Urinary bladder (tissue), 4 donors: ENCODE measurements around the gene ZBTB8OS. TPM values are rescaled to one million over a fixed set of nuclear protein-coding genes. Genes with fewer than 3 reads are reported as not detected.

Experiments used
- DNase-seq: peaks from one replicate; pipeline ENCODE4 v3.0.0-alpha.2; 2015; ENCODE audit errors: extremely low spot score
- H3K27ac ChIP-seq: one replicate; pipeline ENCODE4 v1.5.1; 2013; ENCODE audit warnings: low read depth, mild to moderate bottlenecking, moderate library complexity
- H3K36me3 ChIP-seq: one replicate; pipeline ENCODE4 v1.6.1; 2013; ENCODE audit warnings: mild to moderate bottlenecking, moderate library complexity; ENCODE audit not compliant: insufficient read depth
- H3K4me1 ChIP-seq: one replicate; pipeline ENCODE4 v1.6.1; 2013; ENCODE audit warnings: mild to moderate bottlenecking, moderate library complexity; ENCODE audit not compliant: insufficient read depth
- H3K4me3 ChIP-seq: one replicate; pipeline ENCODE4 v1.5.1; 2013; ENCODE audit warnings: low read depth, low read length
- WGBS: extraction: QIAGEN DNeasy Blood & Tissue Kit; methylation state at CpG from one replicate; pipeline ENCODE4 v1.1.7; 2013; 5-methylcytosine and 5-hydroxymethylcytosine counted together
- polyA plus RNA-seq: library from polyadenylated mRNA; stranded (reverse); fragments of 200-250 nt; gene quantifications from one replicate; pipeline ENCODE4 v1.2.3, GENCODE V29; 2013
- small RNA-seq: library from RNA; depleted of rRNA; stranded (forward); fragments of <200 nt; gene quantifications from one replicate; pipeline ENCODE3, GENCODE V24; 2014
- total RNA-seq: library from RNA; depleted of rRNA; stranded (reverse); fragments of >200 nt; gene quantifications from one replicate; pipeline ENCODE4 v1.2.3, GENCODE V29; 2014
- donor health status: healthy with polysubstance abuse.
- donor health status: healthy.

ZBTB8OS gene
- total and polyA plus RNA-seq, 2 donors: 33.9 to 37.4 TPM

DNA sequence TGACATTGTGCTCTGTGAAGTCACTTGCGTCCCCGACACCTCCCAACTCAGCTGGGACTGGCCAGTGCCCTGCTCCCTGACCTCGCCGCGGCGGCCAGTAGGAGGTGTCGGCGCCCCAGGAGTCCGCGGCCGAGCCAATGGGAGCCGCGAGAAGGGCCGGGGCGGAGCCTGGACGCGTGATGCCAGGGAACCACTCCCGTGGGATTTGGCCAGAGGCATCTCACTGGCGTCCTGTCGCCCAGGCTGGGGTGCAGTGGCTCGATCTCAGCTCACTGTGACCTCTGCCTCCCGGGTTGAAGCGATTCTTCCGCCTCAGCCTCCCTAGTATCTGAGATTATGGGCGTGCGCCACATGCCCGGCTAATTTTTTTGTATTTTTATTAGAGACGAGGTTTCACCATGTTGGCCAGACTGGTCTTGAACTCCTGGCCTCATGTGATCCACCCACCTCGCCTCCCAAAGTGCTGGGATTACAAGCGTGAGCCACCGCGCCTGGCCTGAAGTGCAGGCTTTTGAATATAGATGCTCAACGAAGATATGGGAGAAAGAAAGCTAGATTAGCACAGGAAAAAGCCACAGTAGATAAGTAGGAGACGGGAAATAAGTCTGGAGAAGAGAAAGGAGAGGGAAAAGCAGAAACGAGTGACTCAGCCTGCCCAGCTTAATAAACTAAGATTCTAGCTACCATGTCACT is 38.0 kb downstream of the ZBTB8OS start:
- 4% methylated on average over 35 of the region's 35 CpGs for WGBS
- H3K4me3 ChIP-seq: peak overlapping the region; percentile 21
- no peak overlapping the region for H3K27ac ChIP-seq
- DNase-seq: no peak
- no peaks in the 10 kb centered on the region for H3K36me3 ChIP-seq
- no peaks in the 10 kb centered on the region for H3K4me1 ChIP-seq

DNA sequence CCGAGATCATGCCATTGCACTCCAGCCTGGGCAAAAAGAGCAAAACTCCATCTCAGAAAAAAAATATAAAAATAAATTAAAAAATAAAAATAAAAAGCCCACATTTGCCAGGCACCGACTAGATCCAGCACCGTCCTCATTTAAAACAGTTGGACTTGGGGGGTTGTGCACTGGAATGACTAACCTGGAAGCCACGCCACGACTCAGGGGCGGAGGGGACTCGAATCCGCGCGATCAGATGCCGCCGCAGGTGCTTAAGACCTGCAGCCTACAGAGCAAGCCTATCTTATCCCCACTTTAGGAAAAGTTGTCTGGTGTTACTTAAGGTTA is 38.5 kb downstream of the ZBTB8OS start:
- DNase-seq: no peak
- 13% methylated on average over 12 of the region's 12 CpGs for WGBS
- H3K36me3 ChIP-seq: no peaks in the 10 kb centered on the region
- peak overlapping the region; percentile 21 for H3K4me3 ChIP-seq
- no peaks in the 10 kb centered on the region for H3K4me1 ChIP-seq
- no peak overlapping the region for H3K27ac ChIP-seq

DNA sequence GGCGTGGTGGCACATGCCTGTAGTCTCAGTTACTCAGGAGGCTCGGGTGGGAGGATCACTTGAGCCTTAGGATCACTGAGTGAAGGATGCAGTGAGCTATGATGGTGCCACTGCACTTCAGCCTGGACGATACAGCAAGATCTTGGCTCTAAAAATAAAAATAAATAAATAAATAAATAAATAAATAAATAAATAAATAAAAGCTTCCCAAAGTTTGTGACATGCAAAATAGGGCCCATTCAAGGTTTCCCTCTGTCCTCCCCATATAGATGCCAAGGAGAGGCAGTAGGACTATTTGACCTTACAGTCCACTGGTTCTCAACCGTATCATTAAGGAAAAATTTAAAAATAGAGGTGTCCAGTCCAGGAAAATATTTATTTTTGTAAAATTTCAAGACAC is 41.2 kb downstream of the ZBTB8OS start:
- H3K4me3 ChIP-seq: no peak overlapping the region
- no peak for DNase-seq
- no peaks in the 10 kb centered on the region for H3K4me1 ChIP-seq
- 87% methylated on average over 4 of the region's 4 CpGs for WGBS
- no peak overlapping the region for H3K27ac ChIP-seq
- no peaks in the 10 kb centered on the region for H3K36me3 ChIP-seq

DNA sequence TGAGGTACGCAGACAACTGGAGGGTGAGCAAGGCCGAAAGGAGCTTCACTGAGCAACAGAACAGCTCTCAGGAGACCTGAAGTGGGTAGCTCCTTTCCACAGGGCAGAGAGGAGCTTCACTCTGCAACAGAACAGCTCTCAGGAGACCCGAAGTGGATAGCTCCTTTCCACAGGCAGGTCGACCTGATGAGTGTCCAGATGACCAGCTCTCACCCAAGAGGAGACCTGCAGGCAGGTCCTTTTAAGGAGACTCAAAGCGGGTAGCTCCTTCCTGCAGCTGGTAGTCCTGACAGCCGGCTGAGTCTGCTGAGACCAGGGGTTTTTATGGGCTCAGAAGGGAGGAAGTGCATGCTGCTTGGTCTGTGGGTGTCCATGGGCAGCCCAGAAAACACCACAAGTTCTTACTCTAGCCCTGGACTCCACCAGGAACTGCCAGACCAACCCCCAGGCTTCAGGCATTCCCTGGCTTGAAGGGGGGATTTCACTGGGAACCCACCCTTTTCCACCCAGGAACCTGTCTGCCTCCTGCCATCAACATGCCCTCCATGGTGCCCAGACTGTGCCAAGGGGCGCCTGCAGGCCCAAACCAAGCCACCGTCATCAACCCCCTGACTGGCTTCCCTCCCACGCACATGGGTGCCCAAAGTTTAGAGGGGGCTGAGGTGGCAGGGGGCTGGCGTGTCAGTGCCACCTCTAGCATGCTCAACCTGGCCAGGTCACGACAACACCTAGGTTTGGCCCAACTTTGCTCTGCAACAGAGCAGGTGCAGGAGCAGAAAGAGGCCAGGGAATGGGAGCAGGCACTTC is 43.6 kb downstream of the ZBTB8OS start:
- H3K36me3 ChIP-seq: no peaks in the 10 kb centered on the region
- no peaks in the 10 kb centered on the region for H3K4me1 ChIP-seq
- no peak overlapping the region for H3K4me3 ChIP-seq
- no peak overlapping the region for H3K27ac ChIP-seq
- DNase-seq: no peak
- 93% methylated on average over 11 of the region's 11 CpGs for WGBS

GRCh38 chr1:32605711-32606424 is 44.5 kb downstream of the ZBTB8OS start:
- Histone ChIP-seq H3K4me1 (no peaks in the 10 kb centered on the region), H3K36me3 (no peaks in the 10 kb centered on the region), H3K4me3 (no peak overlapping the region), H3K27ac (no peak overlapping the region)
- no peak for DNase-seq
- 92% methylated on average over 17 of the region's 17 CpGs for WGBS

GRCh38 chr1:32600034-32600433 is 50.3 kb downstream of the ZBTB8OS start:
- no peak for DNase-seq
- H3K4me1 ChIP-seq: no peaks in the 10 kb centered on the region
- no peaks in the 10 kb centered on the region for H3K36me3 ChIP-seq
- H3K27ac ChIP-seq: no peak overlapping the region
- WGBS: 84% methylated on average over 2 of the region's 2 CpGs
- no peak overlapping the region for H3K4me3 ChIP-seq

DNA sequence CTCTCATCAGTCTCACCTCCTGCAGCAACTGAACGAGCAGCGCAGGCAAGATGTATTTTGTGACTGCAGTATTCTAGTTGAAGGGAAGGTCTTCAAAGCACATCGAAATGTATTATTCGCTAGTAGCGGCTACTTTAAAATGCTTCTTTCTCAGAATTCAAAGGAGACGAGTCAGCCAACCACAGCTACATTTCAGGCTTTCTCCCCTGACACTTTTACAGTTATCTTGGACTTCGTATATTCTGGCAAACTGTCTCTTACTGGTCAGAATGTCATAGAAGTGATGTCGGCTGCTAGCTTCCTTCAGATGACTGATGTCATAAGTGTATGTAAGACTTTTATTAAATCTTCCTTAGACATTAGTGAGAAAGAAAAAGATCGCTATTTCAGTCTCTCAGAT is 57.4 kb downstream of the ZBTB8OS start:
- H3K4me3 ChIP-seq: no peak overlapping the region
- H3K36me3 ChIP-seq: no peaks in the 10 kb centered on the region
- no peaks in the 10 kb centered on the region for H3K4me1 ChIP-seq
- H3K27ac ChIP-seq: no peak overlapping the region
- no peak for DNase-seq
- WGBS: 89% methylated on average over 9 of the region's 9 CpGs

GRCh38 chr1:32580348-32581017 is 69.9 kb downstream of the ZBTB8OS start:
- no peak overlapping the region for H3K27ac ChIP-seq
- DNase-seq: no peak
- H3K36me3 ChIP-seq: no peaks in the 10 kb centered on the region
- no peak overlapping the region for H3K4me3 ChIP-seq
- H3K4me1 ChIP-seq: no peaks in the 10 kb centered on the region
- WGBS: 76% methylated on average over 10 of the region's 10 CpGs

Small RNAs within 50 kb of the gene (small RNA-seq; reads per million reads assigned to genes)
- gene RF00019: not detected

Other genes with a start within 250 kb of the ZBTB8OS start
- 0.79 TPM for gene ZBTB8B, start 185.5 kb downstream of the ZBTB8OS start, total RNA-seq
- 0.04 TPM for gene ZBTB8B, start 185.5 kb downstream of the ZBTB8OS start, polyA plus RNA-seq
- gene ZBTB8A, start 111.1 kb downstream of the ZBTB8OS start, total RNA-seq: 30.1 TPM
- 7.4 TPM for gene ZBTB8A, start 111.1 kb downstream of the ZBTB8OS start, polyA plus RNA-seq
- 151 TPM for gene RBBP4, start 658 bp upstream of the ZBTB8OS start, total RNA-seq
- 82.6 TPM for gene RBBP4, start 658 bp upstream of the ZBTB8OS start, polyA plus RNA-seq
- gene SYNC, start 52.2 kb upstream of the ZBTB8OS start, total RNA-seq: 22.4 TPM
- 13.3 TPM for gene SYNC, start 52.2 kb upstream of the ZBTB8OS start, polyA plus RNA-seq
- gene YARS1, start 166.8 kb upstream of the ZBTB8OS start, total RNA-seq: 33.4 TPM
- 39.8 TPM for gene YARS1, start 166.8 kb upstream of the ZBTB8OS start, polyA plus RNA-seq
- gene S100PBP, start 167.1 kb upstream of the ZBTB8OS start, total RNA-seq: 62.0 TPM
- gene S100PBP, start 167.1 kb upstream of the ZBTB8OS start, polyA plus RNA-seq: 13.6 TPM
- gene FNDC5, start 220.4 kb upstream of the ZBTB8OS start, total RNA-seq: 50.5 TPM
- 1.5 TPM for gene FNDC5, start 220.4 kb upstream of the ZBTB8OS start, polyA plus RNA-seq
- gene HPCA, start 235.9 kb upstream of the ZBTB8OS start, total RNA-seq: not detected
- 0.29 TPM for gene HPCA, start 235.9 kb upstream of the ZBTB8OS start, polyA plus RNA-seq